ENCODE data around the gene KDM1B.

Gene KDM1B

GRCh38 chr6:18155150-18155863, at the start of gene KDM1B:
Gene KDM1B, plus strand, starts transcription at chr6:18155422. Its CDS starts 4,474 bp downstream, at chr6:18159896.
- peak; percentile 99 for DNase-seq (ENCODE audit: low read depth, low spot score)

GRCh38 chr6:18107061-18107460, 48.2 kb upstream of the KDM1B start:
- no peak for DNase-seq (ENCODE audit: low read depth, low spot score)

- DNase-seq (ENCODE audit: low read depth, low spot score) = no peak
Observed at GRCh38 chr6:18110162-18110561, 45.1 kb upstream of the KDM1B start.

GRCh38 chr6:18115356-18115755, 39.9 kb upstream of the KDM1B start:
- peak; percentile 15 for DNase-seq (ENCODE audit: low read depth, low spot score)

GRCh38 chr6:18117136-18117535, 38.1 kb upstream of the KDM1B start:
- no peak for DNase-seq (ENCODE audit: low read depth, low spot score)

GRCh38 chr6:18118330-18118729, 36.9 kb upstream of the KDM1B start:
- DNase-seq (ENCODE audit: low read depth, low spot score) = no peak

GRCh38 chr6:18119236-18119635, 36.0 kb upstream of the KDM1B start:
- DNase-seq (ENCODE audit: low read depth, low spot score) = no peak

GRCh38 chr6:18121580-18122127, 33.6 kb upstream of the KDM1B start:
- DNase-seq (ENCODE audit: low read depth, low spot score) = no peak

GRCh38 chr6:18122128-18123093, 32.8 kb upstream of the KDM1B start, which contains the start of gene NHLRC1:
Gene NHLRC1, minus strand, starts transcription at chr6:18122677. Its CDS starts 71 bp downstream, at chr6:18122606.
- DNase-seq (ENCODE audit: low read depth, low spot score) = peak; percentile 96

GRCh38 chr6:18126121-18126520, 29.1 kb upstream of the KDM1B start:
- DNase-seq (ENCODE audit: low read depth, low spot score) = no peak

- DNase-seq (ENCODE audit: low read depth, low spot score) = no peak
Observed at GRCh38 chr6:18132346-18132745, 22.9 kb upstream of the KDM1B start.

GRCh38 chr6:18135171-18135570, 20.1 kb upstream of the KDM1B start:
- no peak for DNase-seq (ENCODE audit: low read depth, low spot score)

- DNase-seq (ENCODE audit: low read depth, low spot score) = no peak
Observed at GRCh38 chr6:18136260-18136659, 19.0 kb upstream of the KDM1B start.

- DNase-seq (ENCODE audit: low read depth, low spot score) = no peak
Observed at GRCh38 chr6:18138906-18139305, 16.3 kb upstream of the KDM1B start.

- DNase-seq (ENCODE audit: low read depth, low spot score) = no peak
Observed at GRCh38 chr6:18139935-18140621, 15.1 kb upstream of the KDM1B start.

GRCh38 chr6:18141805-18142590, 13.2 kb upstream of the KDM1B start:
- no peak for DNase-seq (ENCODE audit: low read depth, low spot score)

GRCh38 chr6:18142591-18142861, 12.7 kb upstream of the KDM1B start:
- DNase-seq (ENCODE audit: low read depth, low spot score) = no peak

- DNase-seq (ENCODE audit: low read depth, low spot score) = peak; percentile 26
Observed at GRCh38 chr6:18147160-18147559, 8.1 kb upstream of the KDM1B start.

- no peak for DNase-seq (ENCODE audit: low read depth, low spot score)
Observed at GRCh38 chr6:18147616-18148015, 7.6 kb upstream of the KDM1B start.

GRCh38 chr6:18148304-18149025, 6.8 kb upstream of the KDM1B start:
- peak; percentile 59 for DNase-seq (ENCODE audit: low read depth, low spot score)

Data from astrocyte of the hippocampus (primary cell).